Thyroid gland (tissue), 4 donors: Measurements from ENCODE around the gene EYA4. TPM values are rescaled to one million over a fixed set of nuclear protein-coding genes. Genes with fewer than 3 reads are reported as not detected.

Source experiments
- DNase-seq, 2 donors: peaks; one replicate each; pipeline ENCODE4 v3.0.0-alpha.2; 2019
- H3K27ac ChIP-seq, 3 donors: fragments of 200-600 bp; sonication (generic); 1 replicate in 2 of 3; 2 replicates in 1 of 3; pipeline ENCODE4 v1.5.1; 2016 to 2019; ENCODE audit warnings: mild to moderate bottlenecking in 1 of 3, moderate library complexity in 1 of 3
- H3K27me3 ChIP-seq: fragments of 200-600 bp; sonication (generic); one replicate; pipeline ENCODE4 v1.5.1; 2019
- H3K36me3 ChIP-seq, 2 donors: fragments of 200-600 bp; sonication (generic); one replicate each; pipeline ENCODE4 v1.5.1; 2016 to 2019
- H3K4me1 ChIP-seq, 2 donors: fragments of 200-600 bp; sonication (generic); one replicate each; pipeline ENCODE4 v1.5.1; 2017 to 2019
- H3K4me3 ChIP-seq, 3 donors: fragments of 200-600 bp; sonication (generic); replicated peaks in 1 of 3; 1 replicate in 2 of 3; 2 replicates in 1 of 3; pipeline ENCODE4 v1.5.1; 2016; ENCODE audit warnings: mild to moderate bottlenecking in 1 of 3
- H3K9me3 ChIP-seq: fragments of 200-600 bp; sonication (generic); one replicate; pipeline ENCODE4 v1.5.1; 2017
- POLR2A ChIP-seq, 2 donors: fragments of 450-650 bp; IDR thresholded peaks; one replicate each; pipeline ENCODE4 v1.6.1; 2017; ENCODE audit warnings: antibody characterized with exemption in 2 of 2, mild to moderate bottlenecking in 2 of 2, moderate library complexity in 1 of 2
- WGBS, 2 donors: methylation state at CpG; one replicate each; pipeline ENCODE4 v1.1.5; 2017; 5-methylcytosine and 5-hydroxymethylcytosine counted together
- intact Hi-C: fragments of 100-400 bp; cut with DNase I; formaldehyde crosslinking; loops from one replicate; pipeline ENCODE4 v1.15.1; 2023
- total RNA-seq, 4 donors: library from RNA; depleted of rRNA; stranded (reverse); fragments of >200 nt; gene quantifications; one replicate each; pipeline ENCODE4 v1.2.3, GENCODE V29; 2016
- TF ChIP-seq, protein P1 (sequence below), 6 experiments: fragments of 200-600 bp in 3 of 6; fragments of 450-650 bp in 3 of 6; sonication (generic) in 3 of 6; IDR thresholded peaks; one replicate each; pipeline ENCODE4 v1.5.1; 2016 to 2019; ENCODE audit warnings: antibody characterized with exemption in 6 of 6, mild to moderate bottlenecking in 2 of 6, inconsistent platforms in 1 of 6, moderate library complexity in 1 of 6

The EYA4 gene
- total RNA-seq, 4 donors from 2014 or later, result 3.3 to 8.2 (median 5.3) TPM

DNA sequence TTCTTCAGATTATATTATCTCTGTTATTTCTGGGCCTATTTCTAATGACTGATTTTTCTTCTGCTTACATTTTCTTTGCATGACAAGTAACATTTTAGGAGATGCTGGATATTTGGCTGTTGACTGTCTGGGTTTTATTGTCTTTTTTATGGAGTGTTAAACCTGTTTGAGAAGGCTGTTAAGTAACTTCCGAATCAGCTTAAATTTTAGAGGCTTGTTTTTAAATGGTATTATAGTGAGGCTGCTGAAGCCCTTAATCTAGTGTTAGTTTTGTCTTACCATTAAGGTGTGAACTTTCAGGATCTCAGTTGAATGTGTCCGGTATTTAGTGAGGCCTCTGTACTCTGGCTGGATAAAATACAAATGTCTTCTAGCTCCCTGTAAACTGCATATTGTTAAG is 109.8 kb downstream of the EYA4 start:
- 86 to 95% methylated on average over 2 of the region's 2 CpGs for WGBS, 2 donors
- Histone ChIP-seq H3K36me3 (no peaks in the 10 kb centered on the region), H3K27me3 (no peaks in the 10 kb centered on the region), H3K9me3 (no peaks in the 10 kb centered on the region), H3K27ac (no peak overlapping the region), H3K4me1 (no peaks in the 10 kb centered on the region), H3K4me3 (no peak overlapping the region)
- no peak for DNase-seq
- intact Hi-C loops, result no loop called here
- no peak for TF ChIP-seq POLR2A (IDR thresholded peaks at IDR 0.05)
- TF ChIP-seq, protein P1, sequence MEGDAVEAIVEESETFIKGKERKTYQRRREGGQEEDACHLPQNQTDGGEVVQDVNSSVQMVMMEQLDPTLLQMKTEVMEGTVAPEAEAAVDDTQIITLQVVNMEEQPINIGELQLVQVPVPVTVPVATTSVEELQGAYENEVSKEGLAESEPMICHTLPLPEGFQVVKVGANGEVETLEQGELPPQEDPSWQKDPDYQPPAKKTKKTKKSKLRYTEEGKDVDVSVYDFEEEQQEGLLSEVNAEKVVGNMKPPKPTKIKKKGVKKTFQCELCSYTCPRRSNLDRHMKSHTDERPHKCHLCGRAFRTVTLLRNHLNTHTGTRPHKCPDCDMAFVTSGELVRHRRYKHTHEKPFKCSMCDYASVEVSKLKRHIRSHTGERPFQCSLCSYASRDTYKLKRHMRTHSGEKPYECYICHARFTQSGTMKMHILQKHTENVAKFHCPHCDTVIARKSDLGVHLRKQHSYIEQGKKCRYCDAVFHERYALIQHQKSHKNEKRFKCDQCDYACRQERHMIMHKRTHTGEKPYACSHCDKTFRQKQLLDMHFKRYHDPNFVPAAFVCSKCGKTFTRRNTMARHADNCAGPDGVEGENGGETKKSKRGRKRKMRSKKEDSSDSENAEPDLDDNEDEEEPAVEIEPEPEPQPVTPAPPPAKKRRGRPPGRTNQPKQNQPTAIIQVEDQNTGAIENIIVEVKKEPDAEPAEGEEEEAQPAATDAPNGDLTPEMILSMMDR (IDR thresholded peaks at IDR 0.05), result no peak

- Histone ChIP-seq H3K27ac (no peak overlapping the region), H3K36me3 (no peaks in the 10 kb centered on the region), H3K9me3 (no peaks in the 10 kb centered on the region), H3K27me3 (no peaks in the 10 kb centered on the region), H3K4me1 (no peaks in the 10 kb centered on the region), H3K4me3 (no peak overlapping the region)
- intact Hi-C loops, result no loop called here
- TF ChIP-seq POLR2A (IDR thresholded peaks at IDR 0.05), result no peak
- TF ChIP-seq, protein P1 (IDR thresholded peaks at IDR 0.05), result no peak
- no peak for DNase-seq
- 86 to 96% methylated on average over 1 of the region's 1 CpG for WGBS, 2 donors
Observed at GRCh38 chr6:133352046-133352445, 110.9 kb downstream of the EYA4 start.

GRCh38 chr6:133353061-133353460 is 111.9 kb downstream of the EYA4 start:
- Histone ChIP-seq H3K9me3 (no peaks in the 10 kb centered on the region), H3K36me3 (no peaks in the 10 kb centered on the region), H3K27ac (no peak overlapping the region), H3K27me3 (no peaks in the 10 kb centered on the region), H3K4me3 (no peak overlapping the region), H3K4me1 (no peaks in the 10 kb centered on the region)
- 67 to 71% methylated on average over 1 of the region's 1 CpG for WGBS, 2 donors
- TF ChIP-seq POLR2A (IDR thresholded peaks at IDR 0.05), result no peak
- TF ChIP-seq, protein P1 (IDR thresholded peaks at IDR 0.05), result no peak
- intact Hi-C loops, result no loop called here
- no peak for DNase-seq

DNA sequence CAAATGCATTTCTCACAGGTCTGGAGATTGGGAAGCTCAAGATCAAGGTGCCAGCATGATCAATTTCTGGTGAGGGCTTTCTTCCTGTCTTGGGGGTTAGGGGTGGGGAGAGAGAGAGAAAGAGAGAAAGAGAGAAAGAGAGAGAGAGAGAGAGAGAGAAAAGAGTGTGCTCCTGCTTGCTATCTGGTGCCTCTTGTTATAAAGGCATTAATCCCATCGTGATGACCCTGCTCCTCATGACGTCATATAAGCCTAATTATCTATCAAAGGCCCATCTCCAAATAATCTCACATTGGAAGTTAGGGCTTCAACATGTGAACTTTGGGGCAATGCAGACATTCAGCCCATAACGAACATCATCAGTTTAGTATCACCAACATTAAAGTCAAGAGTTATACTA is 114.8 kb downstream of the EYA4 start:
- no peak for DNase-seq
- TF ChIP-seq, protein P1 (IDR thresholded peaks at IDR 0.05), result no peak
- TF ChIP-seq POLR2A (IDR thresholded peaks at IDR 0.05), result no peak
- H3K27ac ChIP-seq, result no peak overlapping the region
- intact Hi-C loops, result no loop called here
- 83 to 87% methylated on average over 3 of the region's 3 CpGs for WGBS, 2 donors
- no peaks in the 10 kb centered on the region for H3K9me3 ChIP-seq
- no peaks in the 10 kb centered on the region for H3K4me1 ChIP-seq
- no peaks in the 10 kb centered on the region for H3K27me3 ChIP-seq
- no peak overlapping the region for H3K4me3 ChIP-seq
- H3K36me3 ChIP-seq, result no peaks in the 10 kb centered on the region

- WGBS, 2 donors, result 73 to 78% methylated on average over 5 of the region's 5 CpGs
- no peaks in the 10 kb centered on the region for H3K36me3 ChIP-seq
- DNase-seq, result no peak
- no peaks in the 10 kb centered on the region for H3K27me3 ChIP-seq
- TF ChIP-seq, protein P1 (IDR thresholded peaks at IDR 0.05), result no peak
- TF ChIP-seq POLR2A (IDR thresholded peaks at IDR 0.05), result no peak
- H3K4me1 ChIP-seq, result no peaks in the 10 kb centered on the region
- no peak overlapping the region for H3K27ac ChIP-seq
- intact Hi-C loops, result no loop called here
- H3K4me3 ChIP-seq, result no peak overlapping the region
- H3K9me3 ChIP-seq, result no peaks in the 10 kb centered on the region
Observed at GRCh38 chr6:133358574-133359150, 117.5 kb downstream of the EYA4 start.
